ENCODE measurements around the gene SPAG16. TPM values are rescaled to one million over a fixed set of nuclear protein-coding genes. Genes with fewer than 3 reads are reported as not detected.
"Not testable (repeated sequence)": the region's sequence is repeated elsewhere in the genome, so short reads cannot be mapped to it uniquely, and the experiment has no call there.

The SPAG16 gene
- total RNA-seq, 1 experiment from 2014 or later = 50.9 TPM

DNA sequence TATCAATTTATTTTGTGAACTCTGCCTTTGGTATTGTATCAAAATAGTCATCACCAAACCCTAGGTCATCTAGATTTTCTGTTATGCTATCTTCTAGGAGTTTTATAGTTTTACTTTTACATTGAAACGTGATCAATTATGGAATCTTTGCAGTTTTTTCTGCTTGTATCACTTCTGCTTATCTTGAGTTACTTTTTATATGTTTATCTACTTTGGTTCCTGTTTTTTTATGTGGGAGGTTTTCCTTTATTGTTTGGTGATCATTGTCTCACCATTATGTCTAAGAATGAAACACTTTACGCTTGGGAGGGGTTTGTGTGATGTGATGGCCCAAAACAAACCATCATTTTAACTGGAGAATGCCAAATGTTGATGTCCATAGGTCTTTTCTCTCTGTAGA, 261.2 kb downstream of the SPAG16 start:
- DNase-seq (ENCODE audit: low spot score) = no peak

- DNase-seq (ENCODE audit: low spot score) = no peak
These were observed 261.8 kb downstream of the SPAG16 start for GRCh38 chr2:213545964-213546475.

DNA sequence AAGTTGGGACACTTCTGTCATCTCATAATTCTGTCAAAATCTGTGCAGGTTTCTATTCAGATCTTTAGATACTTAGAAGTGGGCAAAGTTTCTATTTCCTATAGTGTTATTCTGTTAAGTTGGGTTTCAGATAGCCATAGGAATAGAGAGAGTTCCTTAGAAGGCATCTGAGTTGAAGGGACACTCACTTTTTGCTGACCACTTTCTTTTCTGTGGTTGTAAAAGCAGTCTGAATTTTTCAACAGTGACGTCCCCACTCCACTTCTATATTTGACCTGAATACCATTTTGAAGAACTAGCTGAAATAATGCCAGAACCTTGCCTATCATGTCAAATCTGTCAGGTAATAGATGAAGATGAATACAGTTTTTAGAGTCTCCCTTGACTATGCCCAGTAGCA, 267.3 kb downstream of the SPAG16 start:
- no peak for DNase-seq (ENCODE audit: low spot score)

DNA sequence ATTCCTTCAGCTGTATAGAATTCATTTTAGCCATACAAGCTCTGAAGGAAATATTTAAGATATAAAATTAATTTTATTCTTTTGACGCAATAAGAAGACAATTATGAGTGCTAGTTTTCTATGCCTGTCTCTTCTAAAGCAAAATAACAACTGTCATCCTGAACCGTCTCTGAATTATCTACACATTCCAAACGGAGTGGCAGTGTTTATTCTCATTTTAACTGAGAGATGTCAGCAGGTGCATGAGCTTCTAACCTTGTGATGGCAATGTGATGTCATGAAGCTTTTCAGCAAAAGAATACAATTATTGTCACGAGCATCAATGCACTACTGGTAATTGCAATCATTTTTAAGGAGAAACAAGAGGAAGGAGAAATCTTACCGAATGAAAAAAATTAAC, 274.8 kb downstream of the SPAG16 start:
- DNase-seq (ENCODE audit: low spot score) = no peak

GRCh38 chr2:213561759-213562158, 277.5 kb downstream of the SPAG16 start:
- DNase-seq (ENCODE audit: low spot score) = no peak

GRCh38 chr2:213562539-213563180, 278.4 kb downstream of the SPAG16 start:
- no peak for DNase-seq (ENCODE audit: low spot score)

- no peak for DNase-seq (ENCODE audit: low spot score)
These were observed 282.6 kb downstream of the SPAG16 start for GRCh38 chr2:213566846-213567245.

GRCh38 chr2:213609570-213610170, 325.4 kb downstream of the SPAG16 start:
- no peak for DNase-seq (ENCODE audit: low spot score)

DNA sequence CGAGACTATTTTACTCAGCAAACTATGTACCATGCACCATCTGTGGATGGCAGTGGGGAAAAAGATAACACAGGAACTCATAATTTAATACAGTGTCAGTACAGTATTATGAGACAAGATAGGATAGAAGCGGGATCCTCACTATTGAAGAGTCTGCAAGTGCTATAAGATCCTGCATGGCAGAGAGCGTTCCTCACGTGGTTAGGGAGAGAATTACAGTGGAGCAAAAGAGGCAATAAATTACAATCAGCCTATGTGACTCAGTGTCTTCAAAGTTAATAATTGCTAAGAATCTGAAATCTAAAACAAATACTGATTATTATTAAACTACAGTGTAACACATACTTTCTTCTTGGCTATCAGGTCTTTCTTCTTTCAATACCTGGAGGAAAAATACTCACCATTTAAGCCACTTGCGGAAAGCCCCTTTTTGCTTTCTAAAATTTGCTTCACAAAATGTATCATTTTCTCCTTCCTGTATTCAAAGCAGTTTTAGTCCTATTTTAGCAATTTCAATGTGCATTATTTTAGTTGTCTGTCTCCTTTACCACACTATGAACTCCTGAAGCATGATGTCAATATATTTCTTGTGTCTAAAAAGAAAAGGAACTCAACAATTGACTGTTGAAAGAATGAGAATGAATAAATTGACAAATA, 342.9 kb downstream of the SPAG16 start:
- DNase-seq (ENCODE audit: low spot score) = no peak

- DNase-seq (ENCODE audit: low spot score) = no peak
These were observed 343.7 kb downstream of the SPAG16 start for GRCh38 chr2:213627835-213628460.

- no peak for DNase-seq (ENCODE audit: low spot score)
These were observed 356.6 kb downstream of the SPAG16 start for GRCh38 chr2:213640738-213641425.

DNA sequence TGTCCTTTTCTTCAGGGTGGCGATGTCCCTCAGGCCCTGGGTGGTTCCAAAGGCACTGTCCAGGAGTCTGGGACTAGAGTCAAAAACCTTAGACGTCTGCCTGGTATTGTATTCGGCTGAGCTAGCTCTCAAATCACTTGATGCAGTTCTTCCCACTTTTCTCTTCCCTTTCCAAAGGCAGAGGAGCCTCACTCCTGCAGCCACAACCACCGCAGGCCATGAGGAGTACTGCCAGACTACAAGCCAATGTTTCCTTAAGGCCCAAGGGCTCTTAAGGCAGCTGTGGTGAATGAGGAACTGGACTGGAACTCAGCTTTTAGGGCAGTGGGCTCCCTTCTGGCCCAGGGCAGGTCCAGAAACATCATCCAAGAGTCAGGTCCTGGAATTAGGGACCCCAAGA, 360.7 kb downstream of the SPAG16 start:
- no peak for DNase-seq (ENCODE audit: low spot score)

DNA sequence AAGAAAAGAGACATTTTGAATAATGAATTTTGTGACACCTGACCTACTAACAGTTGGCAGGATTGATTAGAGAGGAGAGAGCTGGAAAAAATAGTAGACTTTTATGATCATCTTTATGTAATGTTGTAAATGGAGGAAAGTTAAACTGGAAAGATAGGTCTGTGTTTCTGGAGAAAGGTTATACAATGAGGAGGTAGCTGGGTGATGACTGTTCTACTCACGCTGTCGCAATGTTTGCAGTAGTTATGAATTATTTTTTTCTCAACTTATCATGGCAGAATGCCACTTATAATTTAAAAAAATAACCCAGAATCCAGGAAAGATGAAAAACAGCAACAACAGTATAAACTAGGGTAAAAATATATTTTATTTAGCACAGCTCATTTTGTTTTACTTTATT, 364.9 kb downstream of the SPAG16 start:
- no peak for DNase-seq (ENCODE audit: low spot score)

DNA sequence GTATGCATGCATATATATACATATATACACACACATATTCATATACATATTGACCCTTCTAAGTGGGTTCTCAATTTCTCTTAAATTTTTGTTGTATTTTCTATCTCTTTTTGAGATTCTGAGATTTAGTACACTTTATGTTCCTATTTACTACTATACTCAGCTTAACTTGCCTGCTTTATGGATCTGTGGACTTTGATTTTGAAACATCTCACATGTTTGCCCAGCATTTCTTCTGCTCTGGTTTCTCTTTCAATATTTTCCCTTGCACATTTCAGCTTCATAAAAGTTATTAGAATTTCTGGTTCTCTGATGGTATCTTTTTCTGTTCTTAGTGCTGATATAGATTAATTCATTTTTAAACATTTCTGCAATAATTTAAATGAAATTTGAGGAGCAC, 380.6 kb downstream of the SPAG16 start:
- DNase-seq (ENCODE audit: low spot score) = no peak

DNA sequence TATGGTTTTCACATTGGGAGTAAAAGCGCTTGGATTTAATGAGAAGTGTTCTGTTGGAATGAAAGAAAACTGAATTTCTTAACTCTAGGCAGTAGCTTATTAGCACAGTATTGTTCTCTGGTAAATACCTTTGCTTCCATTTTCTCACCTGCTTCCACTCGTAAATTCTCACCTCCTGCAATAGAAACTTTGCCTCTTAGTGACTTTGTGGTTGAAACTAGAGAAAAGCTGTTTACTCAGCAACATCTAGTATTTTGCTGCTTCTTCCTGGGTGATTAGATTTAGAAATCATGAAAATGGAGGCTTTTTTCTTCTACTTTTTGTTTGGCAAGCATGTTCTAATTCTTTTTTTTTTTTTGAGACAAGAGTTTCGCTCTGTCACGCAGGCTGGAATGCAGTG, 385.4 kb downstream of the SPAG16 start:
- no peak for DNase-seq (ENCODE audit: low spot score)

DNA sequence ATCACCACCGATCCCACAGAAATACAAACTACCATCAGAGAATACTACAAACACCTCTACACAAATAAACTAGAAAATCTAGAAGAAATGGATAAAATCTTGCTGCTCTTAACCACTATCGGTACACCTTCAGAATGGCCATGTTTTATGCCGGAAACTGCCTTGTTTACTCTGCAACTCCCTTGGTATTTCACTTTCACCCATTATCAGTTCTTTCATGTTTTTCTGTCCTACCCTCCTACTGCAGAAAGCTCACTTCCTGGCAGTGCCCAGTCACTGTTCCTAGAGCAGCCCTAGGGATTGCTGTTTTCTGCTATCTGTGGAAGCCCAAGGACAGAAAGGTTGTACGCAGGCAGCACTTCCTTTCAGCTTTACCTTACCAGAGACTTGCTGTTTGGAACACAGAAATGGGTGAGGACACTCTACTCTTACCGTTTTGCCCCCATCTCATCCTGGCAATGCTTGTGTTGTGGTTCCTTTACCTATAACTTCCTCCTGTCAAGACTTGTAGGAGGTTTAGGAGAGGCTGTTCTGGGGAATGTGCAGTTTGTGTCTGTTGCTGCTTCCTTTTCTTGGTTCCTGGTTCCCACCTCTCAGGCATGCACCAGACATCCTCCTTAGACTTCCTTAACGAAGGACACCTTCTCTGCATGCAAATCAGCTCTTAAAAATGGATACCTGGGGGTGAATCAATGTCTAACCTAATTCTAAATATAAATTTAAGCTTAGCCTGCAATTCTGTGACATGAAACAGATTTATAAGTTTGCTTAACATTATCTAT, 394.4 kb downstream of the SPAG16 start:
- DNase-seq (ENCODE audit: low spot score) = peak; percentile 2

- DNase-seq (ENCODE audit: low spot score) = no peak
These were observed 395.6 kb downstream of the SPAG16 start for GRCh38 chr2:213679894-213680293.

DNA sequence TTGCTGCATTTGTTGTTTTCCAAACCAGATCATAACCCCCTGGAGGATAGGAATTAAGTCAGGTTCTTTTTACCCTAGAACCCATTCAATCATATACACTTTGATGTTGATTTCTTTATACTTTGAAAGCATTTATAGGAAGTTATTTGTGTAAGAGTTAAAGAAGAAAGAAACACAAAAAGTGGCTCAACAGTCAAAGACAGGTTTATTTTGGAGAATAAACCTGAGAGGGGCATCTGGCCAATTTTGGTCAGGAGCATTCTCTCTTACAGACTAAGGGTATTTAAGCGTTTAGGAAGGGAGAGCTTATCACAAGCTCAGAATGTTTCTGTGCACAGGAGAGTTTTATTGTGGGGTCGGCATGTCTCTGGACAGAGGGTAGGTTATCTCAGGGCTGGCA, 398.0 kb downstream of the SPAG16 start:
- DNase-seq (ENCODE audit: low spot score) = no peak

- no peak for DNase-seq (ENCODE audit: low spot score)
These were observed 403.9 kb downstream of the SPAG16 start for GRCh38 chr2:213688133-213688532.

DNA sequence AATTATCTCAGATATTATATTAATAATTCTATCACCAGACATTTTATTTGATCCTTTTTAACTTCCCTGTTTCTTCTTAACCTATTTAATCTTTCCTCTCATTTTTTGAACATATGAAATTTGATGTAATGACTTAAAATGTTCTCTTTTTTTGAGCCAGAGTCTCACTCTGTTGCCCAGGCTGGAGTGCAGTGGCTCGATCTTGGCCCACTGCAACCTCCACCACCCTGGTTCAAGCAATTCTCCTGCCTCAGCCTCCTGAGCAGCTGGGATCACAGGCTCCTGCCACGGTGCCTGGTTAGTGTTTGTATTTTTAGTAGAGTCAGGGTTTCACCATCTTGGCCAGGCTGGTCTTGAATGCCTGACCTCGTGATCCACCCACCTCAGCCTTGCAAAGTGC, 404.6 kb downstream of the SPAG16 start:
- not testable (repeated sequence) for DNase-seq (ENCODE audit: low spot score)

DNA sequence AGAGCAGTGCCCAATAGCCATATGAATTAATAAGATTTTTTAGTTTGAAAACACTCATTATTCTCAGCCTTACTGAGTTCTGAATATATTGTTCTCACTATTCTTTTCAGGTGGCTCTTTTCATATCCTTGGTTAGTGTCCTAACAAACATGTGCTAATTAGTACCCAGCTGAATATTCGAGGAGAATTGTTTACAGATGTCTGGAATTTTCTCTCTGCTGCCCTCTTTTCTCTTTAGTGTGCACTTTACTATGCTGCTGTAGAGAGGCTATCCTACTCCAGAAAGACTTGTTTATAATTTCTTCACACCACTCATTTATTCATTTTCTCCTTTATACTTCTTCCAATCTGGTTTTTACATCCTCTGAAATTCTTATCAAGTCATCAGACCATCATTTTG, 405.3 kb downstream of the SPAG16 start:
- DNase-seq (ENCODE audit: low spot score) = no peak

Measured in A172 (cell line).